ENCODE data around the gene SHROOM2. TPM values are rescaled to one million over a fixed set of nuclear protein-coding genes. Genes with fewer than 3 reads are reported as not detected.

The SHROOM2 gene
- polyA plus RNA-seq, 4 donors, result 18.0 to 21.3 (median 19.6) TPM

- DNase-seq (ENCODE audit: low read depth in 4 of 4, low spot score in 3 of 4), result no peak
These were observed 102.8 kb downstream of the SHROOM2 start for GRCh38 chrX:9888953-9889470.

GRCh38 chrX:9890681-9891091 lies 104.5 kb downstream of the SHROOM2 start:
- DNase-seq (ENCODE audit: low read depth in 4 of 4, low spot score in 3 of 4), result no peak

GRCh38 chrX:9895225-9895912 lies 109.1 kb downstream of the SHROOM2 start:
- DNase-seq (ENCODE audit: low read depth in 4 of 4, low spot score in 3 of 4), result no peak

- no peak for DNase-seq (ENCODE audit: low read depth in 4 of 4, low spot score in 3 of 4)
These were observed 111.5 kb downstream of the SHROOM2 start for GRCh38 chrX:9897761-9898161.

GRCh38 chrX:9899640-9900111 lies 113.4 kb downstream of the SHROOM2 start:
- no peak for DNase-seq (ENCODE audit: low read depth in 4 of 4, low spot score in 3 of 4)

- DNase-seq (ENCODE audit: low read depth in 4 of 4, low spot score in 3 of 4), result no peak
These were observed 116.4 kb downstream of the SHROOM2 start for GRCh38 chrX:9902656-9903055.

- no peak for DNase-seq (ENCODE audit: low read depth in 4 of 4, low spot score in 3 of 4)
These were observed 116.9 kb downstream of the SHROOM2 start for GRCh38 chrX:9903146-9903545.

GRCh38 chrX:9905288-9905687 lies 119.1 kb downstream of the SHROOM2 start:
- DNase-seq (ENCODE audit: low read depth in 4 of 4, low spot score in 3 of 4), result no peak

GRCh38 chrX:9905721-9906120 lies 119.5 kb downstream of the SHROOM2 start:
- DNase-seq (ENCODE audit: low read depth in 4 of 4, low spot score in 3 of 4), result no peak

GRCh38 chrX:9906919-9907318 lies 120.7 kb downstream of the SHROOM2 start:
- DNase-seq (ENCODE audit: low read depth in 4 of 4, low spot score in 3 of 4), result no peak

GRCh38 chrX:9907645-9908387 lies 121.6 kb downstream of the SHROOM2 start:
- no peak for DNase-seq (ENCODE audit: low read depth in 4 of 4, low spot score in 3 of 4)

- no peak for DNase-seq (ENCODE audit: low read depth in 4 of 4, low spot score in 3 of 4)
These were observed 123.0 kb downstream of the SHROOM2 start for GRCh38 chrX:9909254-9909653.

- DNase-seq (ENCODE audit: low read depth in 4 of 4, low spot score in 3 of 4), result no peak
These were observed 125.3 kb downstream of the SHROOM2 start for GRCh38 chrX:9911487-9911886.

GRCh38 chrX:9912351-9913145 lies 126.3 kb downstream of the SHROOM2 start:
- no peak for DNase-seq (ENCODE audit: low read depth in 4 of 4, low spot score in 3 of 4)

GRCh38 chrX:9913146-9913433 lies 126.9 kb downstream of the SHROOM2 start:
- no peak for DNase-seq (ENCODE audit: low read depth in 4 of 4, low spot score in 3 of 4)

GRCh38 chrX:9917861-9918260 lies 131.6 kb downstream of the SHROOM2 start:
- DNase-seq (ENCODE audit: low read depth in 4 of 4, low spot score in 3 of 4), result no peak

- DNase-seq (ENCODE audit: low read depth in 4 of 4, low spot score in 3 of 4), result no peak
These were observed 133.5 kb downstream of the SHROOM2 start for GRCh38 chrX:9919632-9920172.

GRCh38 chrX:9921407-9921806 lies 135.2 kb downstream of the SHROOM2 start:
- DNase-seq (ENCODE audit: low read depth in 4 of 4, low spot score in 3 of 4), result no peak

GRCh38 chrX:9923357-9923756 lies 137.1 kb downstream of the SHROOM2 start:
- DNase-seq (ENCODE audit: low read depth in 4 of 4, low spot score in 3 of 4), result no peak

GRCh38 chrX:9926002-9926401 lies 139.8 kb downstream of the SHROOM2 start:
- DNase-seq (ENCODE audit: low read depth in 4 of 4, low spot score in 3 of 4), result no peak

Data from right renal pelvis (tissue), 4 donors.